HG03460 (cell line): ENCODE measurements around the gene DCAF4.

Experiments
- ATAC-seq: cut with Tn5 transposase; IDR thresholded peaks from one replicate; pipeline ENCODE4 v1.9.1; 2021; ENCODE audit not compliant: unreplicated experiment

The DCAF4 gene

GRCh38 chr14:72926292-72927028, at the start of gene DCAF4:
DCAF4 (plus strand) TSS chr14:72926464; CDS start chr14:72937979, 11,515 bp downstream.
- ATAC-seq: peak; percentile 96

GRCh38 chr14:72876710-72877063, 49.6 kb upstream of the DCAF4 start:
- no peak for ATAC-seq

DNA sequence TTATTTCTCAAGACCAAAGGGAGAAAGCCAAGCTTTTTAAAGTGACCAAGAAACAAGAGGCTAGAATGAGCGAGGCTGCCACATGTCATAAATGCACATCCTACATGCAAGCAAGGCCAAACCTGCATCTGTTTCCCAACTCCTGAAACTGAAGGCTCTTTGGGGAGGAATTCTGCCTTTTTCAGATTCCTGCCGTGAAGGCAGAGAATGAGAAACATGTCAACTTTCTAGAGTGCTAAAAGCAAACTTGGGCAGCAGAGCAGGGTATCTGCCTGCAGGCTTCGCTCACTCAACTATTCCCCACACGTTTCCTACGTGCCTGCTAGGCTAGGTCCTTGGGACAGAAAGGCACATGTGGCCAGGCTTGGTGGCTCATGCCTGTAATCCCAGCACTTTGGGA, 47.5 kb upstream of the DCAF4 start:
- ATAC-seq: no peak

GRCh38 chr14:72879431-72879830, 46.8 kb upstream of the DCAF4 start:
- no peak for ATAC-seq

GRCh38 chr14:72880164-72880563, 46.1 kb upstream of the DCAF4 start:
- ATAC-seq: no peak

- no peak for ATAC-seq
Observed at GRCh38 chr14:72880820-72881219, 45.4 kb upstream of the DCAF4 start.

GRCh38 chr14:72881543-72881942, 44.7 kb upstream of the DCAF4 start:
- ATAC-seq: no peak

GRCh38 chr14:72882047-72882446, 44.2 kb upstream of the DCAF4 start:
- ATAC-seq: no peak

DNA sequence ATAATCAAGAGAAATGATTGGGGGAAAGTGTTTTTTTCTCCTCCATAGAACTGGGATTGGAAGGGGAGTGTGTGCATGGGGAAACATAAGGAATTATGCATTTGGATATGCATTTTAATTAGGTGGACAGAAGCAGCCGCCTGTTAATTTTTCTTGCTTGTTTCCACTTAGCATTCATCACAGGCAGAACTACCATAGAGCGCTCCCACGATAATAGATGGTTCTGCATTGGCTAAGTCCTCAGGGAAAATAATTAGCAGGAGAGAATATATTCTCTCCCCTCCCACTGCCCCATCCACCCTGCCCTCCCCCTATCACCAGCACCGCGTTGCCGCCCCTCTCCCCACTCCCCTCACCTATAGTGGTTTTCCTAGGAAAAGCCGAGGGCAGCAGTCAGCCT, 43.8 kb upstream of the DCAF4 start:
- no peak for ATAC-seq

DNA sequence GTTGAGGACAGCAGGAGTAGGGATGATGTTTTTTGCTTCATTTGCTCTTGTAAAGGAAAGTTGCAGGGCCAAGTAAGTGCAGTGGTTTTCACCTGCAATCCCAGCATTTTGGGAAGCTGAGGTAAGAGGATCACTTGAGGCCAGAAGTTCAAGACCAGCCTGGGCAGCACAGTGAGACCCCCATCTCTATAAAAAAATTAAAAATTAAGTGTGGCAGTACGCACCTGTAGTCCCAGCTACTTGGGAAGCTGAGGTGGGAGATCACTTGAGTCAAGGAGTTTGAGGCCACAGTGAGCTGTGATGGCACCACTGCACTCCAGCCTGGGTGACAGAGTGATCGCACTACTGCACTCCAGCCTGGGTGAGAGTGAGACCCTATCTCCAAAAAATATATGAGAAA, 43.2 kb upstream of the DCAF4 start:
- ATAC-seq: no peak

DNA sequence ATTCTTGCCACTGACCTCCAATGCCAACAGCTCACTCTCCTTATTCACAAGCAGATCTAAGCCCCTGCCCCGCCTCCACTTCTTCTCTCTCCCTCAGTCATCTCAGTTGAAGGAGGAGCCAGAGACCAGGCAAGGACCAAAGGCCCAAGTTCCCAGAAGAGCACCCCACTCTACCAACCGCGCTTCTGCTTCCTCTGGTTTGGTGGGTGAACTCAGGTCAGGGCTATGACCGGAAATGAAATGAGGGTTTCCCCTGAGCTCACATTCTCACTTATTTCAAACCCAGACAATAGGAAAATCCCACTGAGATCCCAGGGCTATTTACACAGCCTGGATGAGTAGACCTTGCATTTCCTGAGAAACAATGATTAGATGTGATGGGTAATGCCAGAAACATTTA, 42.3 kb upstream of the DCAF4 start:
- no peak for ATAC-seq

GRCh38 chr14:72884386-72884785, 41.9 kb upstream of the DCAF4 start:
- ATAC-seq: no peak

DNA sequence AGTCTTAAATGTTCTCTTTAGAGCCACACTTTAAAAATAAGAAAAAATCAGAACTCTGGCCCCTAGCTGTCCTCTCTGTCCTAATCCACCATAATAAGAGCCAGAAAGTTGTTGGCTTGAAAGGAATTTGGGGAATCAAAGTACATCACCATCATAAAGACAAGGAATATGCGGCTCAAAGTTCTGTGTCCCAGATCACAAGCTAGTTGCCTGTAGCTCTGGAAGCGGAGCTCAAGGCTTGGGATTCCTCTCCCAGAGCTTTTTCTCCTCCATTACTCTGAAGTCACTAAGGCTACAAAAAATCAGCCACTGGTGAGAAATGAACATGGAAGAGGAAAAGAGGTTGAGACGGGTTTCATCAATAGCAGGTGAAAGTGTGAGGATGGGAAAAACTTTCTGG, 38.8 kb upstream of the DCAF4 start:
- no peak for ATAC-seq

GRCh38 chr14:72888192-72888591, 38.1 kb upstream of the DCAF4 start:
- ATAC-seq: no peak

DNA sequence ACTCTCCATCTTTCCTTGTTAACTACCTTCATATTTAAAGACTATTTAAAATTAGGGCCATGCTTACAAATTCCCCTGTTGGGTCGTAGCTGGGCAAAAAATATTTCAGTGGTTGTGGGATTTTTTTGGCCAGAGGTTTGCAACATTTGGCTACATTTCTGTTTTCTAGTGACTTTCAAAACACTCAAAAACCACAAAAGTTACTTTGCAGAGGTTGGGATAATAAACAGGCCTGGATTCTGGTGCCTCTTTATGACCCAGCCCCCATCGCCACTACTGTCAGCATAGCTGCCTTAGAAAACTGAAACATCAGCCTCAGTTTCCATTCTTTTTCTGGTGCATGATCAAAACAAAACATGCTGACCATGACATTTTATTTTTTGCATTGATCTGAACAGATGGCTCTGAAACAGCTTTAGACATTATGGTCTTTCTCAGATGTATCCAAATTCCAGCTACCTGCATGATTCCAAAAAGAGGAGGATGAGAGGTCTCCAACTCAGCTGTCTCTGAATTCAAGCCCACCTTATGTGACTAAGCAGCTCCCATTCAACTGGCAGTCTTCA, 37.5 kb upstream of the DCAF4 start:
- no peak for ATAC-seq

DNA sequence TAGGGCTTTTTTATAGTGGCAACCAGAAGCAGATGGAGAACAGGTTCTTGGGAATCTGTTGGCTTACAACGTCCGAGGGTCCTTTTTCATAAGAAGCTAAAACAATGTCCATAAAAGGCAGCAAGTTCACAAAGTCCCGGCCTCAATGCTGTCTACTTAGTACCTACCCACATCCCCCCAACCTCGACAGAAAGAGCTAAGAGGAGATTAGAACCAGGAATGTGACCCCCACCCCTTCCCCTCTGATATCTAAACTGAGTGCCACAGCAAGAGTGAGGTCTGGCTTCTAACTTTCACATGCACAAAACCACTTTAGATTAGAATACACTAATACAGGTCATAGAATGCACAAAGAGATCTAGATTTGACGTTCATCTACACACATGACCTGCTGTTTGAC, 36.9 kb upstream of the DCAF4 start:
- ATAC-seq: no peak

DNA sequence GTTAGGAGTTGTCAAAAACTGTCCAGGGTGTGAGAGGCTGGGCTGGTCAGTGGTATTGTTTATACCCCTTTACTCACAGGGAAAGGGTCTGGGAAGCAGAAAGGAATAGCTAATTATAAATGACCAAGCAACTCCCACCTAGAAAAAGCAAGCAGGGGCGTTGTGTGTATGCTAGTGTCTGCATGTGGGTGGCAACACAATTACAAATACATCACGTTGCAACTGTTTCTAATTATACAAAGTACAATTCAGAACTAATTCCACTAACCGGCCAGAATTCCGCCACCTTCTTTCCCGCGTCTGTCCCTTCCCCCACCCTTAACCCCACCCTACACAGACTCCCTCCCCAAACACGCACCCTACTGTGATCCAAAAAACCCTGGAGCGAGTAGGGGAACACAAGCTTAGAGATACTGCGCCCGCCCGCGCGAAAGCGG, 34.6 kb upstream of the DCAF4 start:
- ATAC-seq: no peak

GRCh38 chr14:72892103-72892878, 34.0 kb upstream of the DCAF4 start:
- ATAC-seq: no peak

- no peak for ATAC-seq
Observed at GRCh38 chr14:72892879-72893635, 33.2 kb upstream of the DCAF4 start.

- ATAC-seq: peak; percentile 96
Observed at GRCh38 chr14:72893636-72894322, 32.5 kb upstream of the DCAF4 start, which contains the start of gene DPF3. DPF3 (minus strand) TSS chr14:72894101; CDS start chr14:72894088, 13 bp downstream.

DNA sequence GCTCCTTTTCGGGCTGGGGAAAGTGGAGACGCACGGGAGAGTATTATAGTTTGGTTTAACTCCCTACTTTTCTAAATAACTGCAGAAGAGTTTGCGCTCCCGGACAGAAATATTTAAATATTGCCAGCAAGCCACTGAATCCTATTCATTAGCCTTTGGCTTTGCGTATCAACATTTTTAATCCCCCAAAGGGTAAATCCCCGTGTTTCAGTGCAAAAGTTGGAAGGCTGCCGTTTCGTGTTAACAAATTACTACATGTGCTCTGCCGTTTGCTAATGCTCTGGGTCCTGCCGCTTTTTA, 32.0 kb upstream of the DCAF4 start:
- ATAC-seq: no peak
